Measurements from ENCODE around the gene CXCL6.

Gene CXCL6

GRCh38 chr4:73867783-73868182 lies 31.3 kb downstream of the CXCL6 start:
- DNase-seq (ENCODE audit: low read depth in 1 of 2, low spot score in 1 of 2) = no peak

GRCh38 chr4:73868206-73869129 lies 32.0 kb downstream of the CXCL6 start:
- no peak for DNase-seq (ENCODE audit: low read depth in 1 of 2, low spot score in 1 of 2)

- DNase-seq (ENCODE audit: low read depth in 1 of 2, low spot score in 1 of 2) = no peak
Observed at GRCh38 chr4:73869130-73870055, 32.9 kb downstream of the CXCL6 start, which contains the start of gene CXCL1. Gene CXCL1 (plus strand): TSS chr4:73869393. CDS start chr4:73869471, 78 bp downstream.

- DNase-seq (ENCODE audit: low read depth in 1 of 2, low spot score in 1 of 2) = no peak
Observed at GRCh38 chr4:73870260-73870659, 33.8 kb downstream of the CXCL6 start.

- no peak for DNase-seq (ENCODE audit: low read depth in 1 of 2, low spot score in 1 of 2)
Observed at GRCh38 chr4:73870768-73871167, 34.3 kb downstream of the CXCL6 start.

GRCh38 chr4:73871511-73872310 lies 35.2 kb downstream of the CXCL6 start:
- DNase-seq (ENCODE audit: low read depth in 1 of 2, low spot score in 1 of 2) = no peak

GRCh38 chr4:73872316-73873108 lies 36.0 kb downstream of the CXCL6 start:
- DNase-seq (ENCODE audit: low read depth in 1 of 2, low spot score in 1 of 2) = no peak

- DNase-seq (ENCODE audit: low read depth in 1 of 2, low spot score in 1 of 2) = no peak
Observed at GRCh38 chr4:73874386-73874785, 37.9 kb downstream of the CXCL6 start.

- DNase-seq (ENCODE audit: low read depth in 1 of 2, low spot score in 1 of 2) = no peak
Observed at GRCh38 chr4:73875401-73875800, 38.9 kb downstream of the CXCL6 start.

GRCh38 chr4:73883306-73883705 lies 46.8 kb downstream of the CXCL6 start:
- DNase-seq (ENCODE audit: low read depth in 1 of 2, low spot score in 1 of 2) = no peak

- no peak for DNase-seq (ENCODE audit: low read depth in 1 of 2, low spot score in 1 of 2)
Observed at GRCh38 chr4:73885574-73886267, 49.2 kb downstream of the CXCL6 start.
